Measurements from ENCODE around the gene LRIG1. TPM values are rescaled to one million over a fixed set of nuclear protein-coding genes. Genes with fewer than 3 reads are reported as not detected.

Gene LRIG1
- total RNA-seq, 2 donors from 2014 or later, result 121 to 131 TPM

DNA sequence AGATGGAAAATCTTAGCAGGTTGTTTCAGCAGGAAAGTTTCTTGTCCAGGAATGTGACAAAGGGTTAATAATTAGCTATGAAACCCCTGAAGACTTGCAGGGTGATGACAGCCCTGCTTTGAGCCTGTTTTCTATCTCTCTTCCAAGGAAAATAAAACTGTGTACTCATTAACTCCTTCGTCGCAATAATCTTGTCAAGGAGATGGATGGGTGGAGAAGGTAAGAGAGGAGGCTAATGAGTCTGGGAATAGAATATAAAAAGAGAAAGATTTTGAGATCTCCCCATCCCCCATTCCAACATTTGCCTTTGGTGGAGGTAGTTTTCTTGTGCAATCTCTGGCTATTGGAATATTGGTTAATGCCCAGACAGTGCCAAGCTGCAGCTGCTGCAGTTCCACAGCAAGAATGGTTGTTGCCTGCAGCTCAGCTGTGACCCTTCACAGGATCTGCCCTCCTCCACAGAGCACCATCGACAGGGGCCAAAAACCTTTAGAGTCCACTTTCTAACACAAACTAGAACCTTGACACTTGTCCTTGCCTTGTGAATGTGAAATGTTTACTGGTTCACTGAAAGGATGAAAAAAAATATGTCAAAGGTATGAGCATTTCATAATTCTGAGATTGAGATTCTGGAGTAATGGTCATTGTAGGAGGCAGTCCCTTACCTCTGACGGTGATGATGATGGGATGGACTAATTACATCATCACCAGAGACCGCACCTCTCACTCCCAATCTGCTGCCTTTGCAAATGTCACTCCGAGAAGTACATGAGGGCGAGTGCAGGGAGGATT is 4.2 kb upstream of the LRIG1 start:
- TF ChIP-seq, protein P1, sequence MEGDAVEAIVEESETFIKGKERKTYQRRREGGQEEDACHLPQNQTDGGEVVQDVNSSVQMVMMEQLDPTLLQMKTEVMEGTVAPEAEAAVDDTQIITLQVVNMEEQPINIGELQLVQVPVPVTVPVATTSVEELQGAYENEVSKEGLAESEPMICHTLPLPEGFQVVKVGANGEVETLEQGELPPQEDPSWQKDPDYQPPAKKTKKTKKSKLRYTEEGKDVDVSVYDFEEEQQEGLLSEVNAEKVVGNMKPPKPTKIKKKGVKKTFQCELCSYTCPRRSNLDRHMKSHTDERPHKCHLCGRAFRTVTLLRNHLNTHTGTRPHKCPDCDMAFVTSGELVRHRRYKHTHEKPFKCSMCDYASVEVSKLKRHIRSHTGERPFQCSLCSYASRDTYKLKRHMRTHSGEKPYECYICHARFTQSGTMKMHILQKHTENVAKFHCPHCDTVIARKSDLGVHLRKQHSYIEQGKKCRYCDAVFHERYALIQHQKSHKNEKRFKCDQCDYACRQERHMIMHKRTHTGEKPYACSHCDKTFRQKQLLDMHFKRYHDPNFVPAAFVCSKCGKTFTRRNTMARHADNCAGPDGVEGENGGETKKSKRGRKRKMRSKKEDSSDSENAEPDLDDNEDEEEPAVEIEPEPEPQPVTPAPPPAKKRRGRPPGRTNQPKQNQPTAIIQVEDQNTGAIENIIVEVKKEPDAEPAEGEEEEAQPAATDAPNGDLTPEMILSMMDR (IDR thresholded peaks at IDR 0.05), result no peak

DNA sequence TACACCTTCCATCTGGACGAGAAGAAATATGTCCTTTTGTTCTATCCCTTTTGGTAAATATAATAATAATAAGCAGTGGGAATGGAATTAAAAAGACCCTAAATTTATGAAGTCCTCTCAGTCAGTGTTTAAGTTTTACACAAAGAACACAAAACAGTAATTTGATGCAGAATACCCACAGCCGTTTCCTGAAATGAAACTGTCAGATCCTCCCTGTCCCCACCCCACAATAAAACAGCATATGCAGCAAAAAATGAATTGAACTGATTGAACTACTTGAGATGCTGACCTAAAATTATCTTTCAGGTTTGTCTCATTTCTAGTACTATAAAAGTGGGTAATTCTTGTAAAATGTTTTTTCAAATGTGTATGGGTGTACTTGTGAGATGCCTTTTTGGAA is 2.2 kb upstream of the LRIG1 start:
- ATAC-seq (ENCODE audit: insufficient number of reproducible peaks, low FRiP score, low read depth), result no peak
- Histone ChIP-seq H3K27ac (no peak overlapping the region), H3K9me3 (no peaks in the 10 kb centered on the region), H3K4me1 (ENCODE audit: control insufficient read depth in 1 of 2, low read depth in 2 of 2) (peaks cover 0 to 7% of the 10 kb centered on the region in 2 donors), H3K27me3 (replicated peaks; ENCODE audit: insufficient read depth) (no peaks in the 10 kb centered on the region), H3K4me3 (no peak overlapping the region), H3K36me3 (no peaks in the 10 kb centered on the region)
- TF ChIP-seq, protein P1 (IDR thresholded peaks at IDR 0.05), result no peak
- no peak for DNase-seq (ENCODE audit: low spot score)

More for the DNA sequence above, 4.2 kb upstream of the LRIG1 start:
- no peaks in the 10 kb centered on the region for H3K9me3 ChIP-seq
- peaks cover 0 to 6% of the 10 kb centered on the region in 2 donors for H3K4me1 ChIP-seq (ENCODE audit: control insufficient read depth in 1 of 2, low read depth in 2 of 2)
- no peaks in the 10 kb centered on the region for H3K36me3 ChIP-seq
- H3K4me3 ChIP-seq, result no peak overlapping the region
- H3K27ac ChIP-seq, result no peak overlapping the region
- no peaks in the 10 kb centered on the region for H3K27me3 ChIP-seq (replicated peaks; ENCODE audit: insufficient read depth)
- no peak for DNase-seq (ENCODE audit: low spot score)
- ATAC-seq (ENCODE audit: insufficient number of reproducible peaks, low FRiP score, low read depth), result no peak

DNA sequence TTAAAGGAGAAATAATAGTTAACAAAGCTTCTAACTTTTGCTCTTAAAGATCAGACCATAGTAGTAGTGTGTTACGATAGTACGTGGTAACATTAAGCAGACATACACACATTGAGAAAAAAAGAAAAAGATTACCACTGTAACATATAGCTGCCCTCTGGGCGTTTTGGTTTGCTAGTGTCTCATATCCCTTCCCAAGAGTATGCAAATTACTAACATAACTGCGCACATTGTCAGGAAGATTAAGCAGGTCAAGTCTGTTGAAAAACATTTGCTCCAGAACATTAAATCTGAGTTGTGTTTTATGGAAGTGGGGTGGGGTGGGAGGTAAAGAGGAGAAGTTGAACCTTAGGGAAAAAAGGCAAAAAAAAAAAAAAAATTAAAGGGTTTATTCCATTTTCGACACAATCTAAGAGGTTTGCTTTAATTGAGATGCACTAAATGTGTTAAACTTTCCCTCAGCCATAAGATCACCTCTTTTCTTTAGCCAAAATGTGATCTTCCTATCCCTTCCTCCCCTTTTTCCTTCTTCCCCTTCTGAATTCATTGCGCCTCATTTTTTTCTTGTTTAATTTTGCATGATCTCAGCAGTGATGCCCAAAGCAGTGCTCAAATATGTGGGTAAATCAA is 1.5 kb upstream of the LRIG1 start:
- Histone ChIP-seq H3K27ac (no peak overlapping the region), H3K4me1 (ENCODE audit: control insufficient read depth in 1 of 2, low read depth in 2 of 2) (peaks cover 0 to 11% of the 10 kb centered on the region in 2 donors), H3K27me3 (replicated peaks; ENCODE audit: insufficient read depth) (no peaks in the 10 kb centered on the region), H3K4me3 (no peak overlapping the region), H3K9me3 (no peaks in the 10 kb centered on the region), H3K36me3 (no peaks in the 10 kb centered on the region)
- ATAC-seq (ENCODE audit: insufficient number of reproducible peaks, low FRiP score, low read depth) (no peak), DNase-seq (ENCODE audit: low spot score) (no peak)
- TF ChIP-seq, protein P1 (IDR thresholded peaks at IDR 0.05), result no peak

DNA sequence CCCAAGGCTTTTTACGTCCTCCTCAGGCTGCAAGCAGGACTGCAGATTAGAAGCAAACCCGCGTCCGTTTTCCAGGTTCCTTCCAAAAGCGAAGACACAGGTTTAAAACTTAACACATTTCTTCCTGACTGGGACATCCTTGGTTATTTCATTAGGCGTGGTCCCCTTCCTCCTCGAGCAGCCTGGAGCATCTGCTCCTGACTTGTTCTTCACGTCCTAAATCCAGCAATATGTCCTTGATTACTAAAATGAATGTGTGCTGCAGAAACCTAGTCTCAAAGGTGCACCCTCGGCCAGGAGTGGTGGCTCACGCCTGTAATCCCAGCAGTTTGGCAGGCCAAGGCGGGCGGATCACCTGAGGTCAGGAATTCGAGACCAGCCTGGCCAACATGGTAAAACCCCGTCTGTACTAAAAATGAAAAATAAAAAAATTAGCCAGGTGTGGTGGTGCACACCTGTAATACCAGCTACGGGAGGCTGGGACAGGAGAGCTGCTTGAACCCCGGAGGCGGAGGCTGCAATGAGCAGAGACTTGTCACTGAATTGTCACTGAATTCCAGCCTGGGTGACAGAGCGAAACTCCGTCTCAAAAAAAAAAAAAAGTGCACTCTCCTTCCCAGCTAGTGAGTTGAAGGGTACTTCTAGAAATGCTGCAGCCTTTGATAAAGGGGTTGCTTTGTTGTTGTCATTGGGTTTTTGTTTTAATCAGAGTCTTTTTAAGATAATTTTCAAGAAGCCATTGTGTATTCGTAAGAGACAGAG is 842 bp upstream of the LRIG1 start:
- Histone ChIP-seq H3K27ac (no peak overlapping the region), H3K4me3 (peak overlapping the region; percentile 93), H3K36me3 (no peaks in the 10 kb centered on the region), H3K27me3 (replicated peaks; ENCODE audit: insufficient read depth) (no peaks in the 10 kb centered on the region), H3K9me3 (no peaks in the 10 kb centered on the region), H3K4me1 (ENCODE audit: control insufficient read depth in 1 of 2, low read depth in 2 of 2) (peaks cover 2 to 18% of the 10 kb centered on the region in 2 donors)
- TF ChIP-seq, protein P1 (IDR thresholded peaks at IDR 0.05), result peak; percentile 58
- DNase-seq (ENCODE audit: low spot score) (no peak), ATAC-seq (ENCODE audit: insufficient number of reproducible peaks, low FRiP score, low read depth) (no peak)

Measured in thoracic aorta (tissue), 2 donors.